NCI-H1105 treated with DMSO at 0.1 percent for 48 hours (cell line): Measurements from ENCODE around the gene CYSTM1.

Source experiments
- DNase-seq: peaks from one replicate; lab custom pipeline; 2025; lab: John Stamatoyannopoulos, UW

CYSTM1 gene

GRCh38 chr5:140258016-140258415 is 83.0 kb downstream of the CYSTM1 start:
- no peak for DNase-seq

DNA sequence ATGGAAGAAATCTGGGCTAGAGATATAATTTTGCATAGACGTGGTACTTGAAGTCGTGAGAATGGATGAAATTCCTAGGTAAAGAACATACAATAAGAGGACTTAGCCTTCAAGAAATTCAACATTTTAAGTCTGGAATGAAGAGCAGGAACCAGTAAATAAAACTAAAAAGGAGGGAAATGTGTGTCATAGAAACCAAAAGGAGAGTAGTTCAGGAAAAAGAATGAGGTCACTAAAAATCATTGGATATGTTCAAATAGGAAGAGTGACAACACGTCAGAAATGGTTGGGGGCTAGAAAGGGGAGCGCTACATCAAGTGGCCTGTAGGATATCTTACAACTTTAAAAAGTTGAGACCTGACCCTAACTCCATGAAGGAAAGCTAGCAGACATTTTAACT is 83.9 kb downstream of the CYSTM1 start:
- DNase-seq: no peak

DNA sequence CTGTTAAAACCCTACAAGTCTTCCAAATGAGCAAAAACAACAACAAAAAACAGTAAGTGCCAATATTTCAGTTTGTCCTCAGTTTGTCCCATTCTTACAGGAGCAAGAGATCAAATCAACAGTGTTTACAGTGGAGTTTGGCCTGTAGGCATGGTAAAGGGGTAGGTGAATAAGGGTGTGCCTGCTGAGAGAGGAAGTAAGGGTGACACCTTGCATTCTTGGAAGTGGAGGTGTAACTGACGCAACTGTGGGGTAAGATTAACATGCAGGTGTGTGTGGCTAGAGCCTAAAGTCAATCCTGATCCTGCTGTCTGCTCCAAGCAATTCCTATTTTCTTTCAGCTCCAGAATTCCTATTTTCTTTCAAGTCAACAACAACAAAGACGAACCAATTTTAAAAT is 84.5 kb downstream of the CYSTM1 start:
- no peak for DNase-seq

GRCh38 chr5:140260089-140260656 is 85.2 kb downstream of the CYSTM1 start:
- no peak for DNase-seq

DNA sequence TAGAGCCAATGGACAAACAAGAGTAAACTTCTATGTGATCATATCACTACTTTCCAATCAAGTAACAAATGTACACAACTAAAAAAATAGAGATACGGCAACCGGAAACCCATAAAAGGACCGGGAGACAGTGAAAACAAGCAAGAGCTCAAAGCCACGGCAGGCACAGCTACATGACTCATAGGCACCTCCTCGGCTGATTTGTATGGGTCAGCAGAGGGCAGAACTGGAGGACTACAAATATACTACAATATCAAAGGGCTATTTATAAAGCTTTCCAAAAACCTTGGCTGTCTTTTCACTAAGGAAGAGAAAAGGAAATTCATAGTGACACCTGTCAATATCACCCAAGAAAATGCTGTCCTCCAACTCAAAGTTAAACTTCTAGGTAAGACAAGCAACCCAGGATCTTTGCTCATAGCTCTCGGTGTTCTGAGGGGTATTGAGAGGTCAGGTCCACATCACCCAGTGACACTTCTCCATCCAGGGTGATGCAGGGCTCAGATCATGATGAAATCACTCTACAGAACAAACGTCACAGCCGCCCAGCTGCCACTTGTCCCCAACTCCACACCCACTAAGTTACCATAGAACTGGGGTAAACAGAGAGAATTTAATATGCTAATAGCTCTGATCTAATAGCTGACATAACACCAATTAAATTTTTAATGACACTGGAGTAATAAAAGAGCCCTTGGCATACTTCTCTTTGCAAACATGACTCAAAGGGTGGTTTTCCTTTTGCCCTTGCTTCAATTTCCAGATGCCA is 86.6 kb downstream of the CYSTM1 start:
- peak; percentile 72 for DNase-seq

DNA sequence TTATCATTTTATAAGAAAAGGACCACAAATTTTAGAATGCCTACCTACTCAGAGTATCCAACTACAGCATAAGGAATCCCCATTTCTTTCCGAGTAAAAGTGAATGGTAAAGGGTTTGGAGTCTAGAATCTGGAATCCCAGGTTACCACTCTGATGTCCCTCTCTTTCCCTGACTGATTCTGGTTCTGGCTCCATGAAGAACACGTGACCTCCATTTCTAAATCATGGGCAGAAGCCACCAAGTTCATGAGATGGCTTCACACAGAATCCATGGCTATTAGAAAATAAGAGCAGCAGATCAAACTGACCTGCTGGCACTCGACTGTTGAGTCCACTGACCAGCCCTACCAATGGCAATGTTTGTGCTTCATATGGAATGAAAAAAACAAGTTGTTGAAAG is 87.2 kb downstream of the CYSTM1 start:
- peak; percentile 52 for DNase-seq

- peak; percentile 57 for DNase-seq
Observed at GRCh38 chr5:140262839-140263238, 87.9 kb downstream of the CYSTM1 start.

DNA sequence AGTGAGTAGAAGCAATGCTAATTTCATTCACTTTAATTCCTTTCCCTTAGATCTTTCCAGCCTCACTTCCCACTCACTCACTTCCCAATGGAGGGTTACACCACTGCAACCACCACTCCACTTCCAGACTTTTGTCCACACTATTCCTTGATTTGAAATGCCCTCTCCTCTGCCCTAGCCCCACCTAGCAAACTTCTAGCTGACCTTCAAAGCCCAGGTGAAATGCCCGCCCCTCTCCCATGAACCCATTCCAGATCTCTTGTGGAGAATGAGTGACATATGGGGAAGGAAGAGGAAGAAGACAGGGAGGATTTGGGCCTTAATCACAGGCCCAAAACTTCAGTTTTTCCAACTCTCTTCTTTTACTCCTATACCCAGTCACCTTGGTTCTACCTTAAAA is 90.9 kb downstream of the CYSTM1 start:
- DNase-seq: no peak

- DNase-seq: no peak
Observed at GRCh38 chr5:140266471-140267200, 91.6 kb downstream of the CYSTM1 start.

GRCh38 chr5:140267201-140267540 is 92.2 kb downstream of the CYSTM1 start:
- no peak for DNase-seq

DNA sequence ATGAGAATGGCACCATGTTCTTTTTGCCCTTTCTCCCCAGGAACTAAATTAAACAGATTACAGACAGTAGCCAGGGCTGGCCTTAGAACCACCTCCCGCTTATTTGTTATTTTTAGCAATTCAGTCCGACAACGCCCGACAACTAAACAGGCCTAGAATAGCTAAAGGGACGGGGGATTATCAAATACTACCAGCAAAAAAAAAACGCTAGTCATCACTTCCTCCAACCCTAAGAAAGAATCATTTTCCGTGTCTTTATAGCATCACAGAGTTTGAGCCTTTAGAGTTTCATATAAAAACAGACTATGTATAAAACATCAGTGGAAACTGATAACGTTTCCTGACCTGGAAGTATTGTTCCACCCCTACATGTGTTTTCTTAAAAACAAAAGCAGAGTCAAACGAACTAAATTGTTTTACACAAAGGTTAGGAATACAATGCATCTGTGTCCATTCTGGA is 92.6 kb downstream of the CYSTM1 start:
- DNase-seq: no peak

DNA sequence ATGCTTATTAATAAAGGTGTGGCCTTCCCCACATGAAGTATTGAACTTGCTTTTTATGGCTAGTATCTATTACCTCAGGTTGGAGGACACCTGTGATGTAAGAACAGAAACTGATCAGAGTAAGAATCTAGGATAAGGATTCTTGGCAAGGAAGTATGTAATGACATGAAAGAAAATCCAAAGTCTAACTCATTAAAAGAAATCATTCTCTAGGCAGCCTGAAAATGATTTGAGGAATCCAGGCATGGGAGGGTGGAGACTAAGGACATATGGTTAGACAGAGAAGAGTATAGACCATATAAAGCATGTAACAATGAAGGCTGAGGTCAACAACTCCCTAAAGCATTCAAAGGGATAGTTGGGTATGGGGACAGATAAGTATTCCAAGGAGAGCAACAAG is 95.0 kb downstream of the CYSTM1 start:
- DNase-seq: no peak

DNA sequence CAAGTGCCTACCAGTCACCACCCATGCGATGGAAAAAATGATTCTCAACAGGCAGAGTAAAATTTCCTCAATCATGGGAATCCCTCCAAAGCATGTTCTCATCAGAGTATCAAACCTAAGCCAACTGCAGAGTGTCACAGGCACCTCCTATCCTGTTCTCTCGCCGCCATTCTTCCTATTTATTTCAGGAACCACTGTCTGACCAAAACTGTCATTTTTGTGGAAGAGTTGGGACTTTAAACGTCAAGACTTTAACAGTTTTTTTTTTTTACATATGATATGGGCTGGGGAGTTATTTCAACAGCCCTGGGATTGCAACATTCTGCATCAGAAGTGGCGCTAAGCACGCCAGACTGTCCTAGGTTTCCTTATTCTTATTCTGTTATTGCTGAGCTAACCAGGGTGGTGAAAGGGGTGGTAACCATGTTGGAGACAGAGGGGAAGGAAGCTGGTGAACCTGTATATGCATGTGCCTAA is 98.5 kb downstream of the CYSTM1 start:
- DNase-seq: no peak

DNA sequence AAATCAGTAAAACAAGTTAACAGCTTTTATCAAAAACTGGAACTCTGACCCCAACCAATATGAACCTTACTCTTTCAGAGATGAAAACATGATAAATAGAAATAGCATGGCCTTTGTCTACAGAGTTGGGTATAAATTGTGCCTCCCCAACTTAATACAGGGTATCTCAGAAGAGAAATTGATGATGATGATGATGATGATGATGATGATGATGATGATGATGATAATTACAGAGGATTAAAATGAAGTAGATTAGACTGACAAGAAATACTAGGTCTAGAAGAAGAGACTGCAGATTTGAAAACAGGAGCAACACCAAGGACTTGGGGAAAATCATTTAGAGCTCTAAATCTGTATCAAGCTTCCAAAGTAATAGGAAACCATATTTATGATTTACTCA is 100.8 kb downstream of the CYSTM1 start:
- DNase-seq: no peak

GRCh38 chr5:140282266-140282665 is 107.3 kb downstream of the CYSTM1 start:
- DNase-seq: no peak

DNA sequence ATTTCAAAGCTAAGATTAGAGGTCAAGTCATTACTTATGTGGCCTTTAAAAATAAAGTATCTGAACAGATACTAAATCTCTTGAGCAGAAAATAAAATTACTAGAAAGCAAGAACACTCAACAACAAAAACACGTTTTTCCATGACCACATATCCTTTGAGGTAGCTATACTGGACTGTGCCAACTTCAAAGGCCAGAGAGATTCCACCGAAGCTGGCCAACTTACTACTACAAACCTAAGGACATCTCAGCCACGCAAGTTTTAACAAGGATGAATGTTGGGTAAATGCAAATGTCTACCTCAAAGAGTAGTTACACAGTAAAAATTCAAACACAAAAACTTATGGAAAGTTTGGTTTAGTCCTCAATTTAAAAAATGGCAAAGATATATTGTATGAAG is 109.0 kb downstream of the CYSTM1 start:
- DNase-seq: no peak

GRCh38 chr5:140286424-140286823 is 111.4 kb downstream of the CYSTM1 start:
- DNase-seq: no peak

DNA sequence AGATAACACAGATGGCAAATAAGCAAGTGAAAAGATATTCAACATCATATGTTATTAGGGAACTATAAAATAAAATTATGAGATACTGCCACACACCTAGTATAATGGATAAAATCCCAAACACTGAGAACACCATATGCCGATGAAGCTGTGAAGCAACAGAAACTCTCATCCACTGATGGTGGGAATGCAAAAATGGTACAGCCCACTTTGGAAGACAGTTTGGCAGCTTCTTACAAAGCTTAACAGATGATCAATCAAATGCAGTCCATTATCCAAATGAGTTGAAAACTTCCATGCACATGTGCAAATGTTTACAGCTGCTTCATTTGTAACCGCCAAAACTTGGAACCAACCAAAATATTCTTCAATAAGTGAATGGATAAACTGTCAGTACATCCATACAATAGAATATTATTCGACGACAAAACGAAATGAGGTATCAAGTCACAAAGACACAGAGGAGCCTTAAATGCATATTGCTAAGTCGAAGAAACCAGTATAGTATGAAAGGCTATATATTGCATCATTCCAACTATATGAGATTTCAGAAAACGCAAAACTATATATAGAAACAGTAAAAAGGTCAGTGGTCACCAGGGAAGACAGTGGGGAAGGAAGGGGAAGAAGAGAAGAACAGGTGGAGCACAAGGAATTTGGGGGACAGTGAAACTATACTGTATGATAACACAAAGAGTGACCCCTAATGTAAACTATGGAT is 113.0 kb downstream of the CYSTM1 start:
- DNase-seq: no peak

GRCh38 chr5:140292212-140293036 is 117.4 kb downstream of the CYSTM1 start:
- no peak for DNase-seq
